B cell (primary cell): ENCODE measurements around the gene NOC4L. TPM values are rescaled to one million over a fixed set of nuclear protein-coding genes. Genes with fewer than 3 reads are reported as not detected.

ENCODE experiments used
- ATAC-seq: fragments of 200-7000 bp; cut with Tn5 transposase; one replicate; pipeline ENCODE4 v1.10.0; 2021; ENCODE audit warnings: low read depth, mild to moderate bottlenecking, moderate number of reproducible peaks, moderate library complexity
- CTCF ChIA-PET: fragments of 350-600 bp; sonication (Branson Sonifier 250); formaldehyde crosslinking; loops from one replicate; lab custom pipeline; 2021; ENCODE audit warnings: antibody characterized with exemption, inconsistent platforms; lab: Charles Lee
- POLR2A ChIA-PET: fragments of 350-600 bp; sonication (Branson Sonifier 250); formaldehyde crosslinking; loops from one replicate; lab custom pipeline; 2021; ENCODE audit warnings: antibody characterized with exemption; lab: Charles Lee
- DNase-seq: peaks from one replicate; pipeline ENCODE4 v3.0.0; 2013
- H2AFZ ChIP-seq: 2 replicates; pipeline ENCODE4 v1.6.1; 2012; ENCODE audit warnings: mild to moderate bottlenecking, low read depth, low read length; ENCODE audit not compliant: insufficient read depth, poor library complexity, severe bottlenecking
- H3K27ac ChIP-seq, 2 donors: 1 replicate in 1 of 2; 2 replicates in 1 of 2; pipeline ENCODE4 v1.5.1; 2012 to 2013; ENCODE audit warnings: low read length in 2 of 2, mild to moderate bottlenecking in 2 of 2, moderate library complexity in 1 of 2
- H3K27me3 ChIP-seq, 4 experiments: fragments of 200-600 bp in 1 of 4; sonication (generic) in 1 of 4; replicated peaks in 1 of 4; 1 replicate in 2 of 4; 2 replicates in 2 of 4; pipeline versions ENCODE4 v1.6.1 to v1.7.0; 2013 to 2016; ENCODE audit warnings: low read length in 3 of 4, mild to moderate bottlenecking in 2 of 4, mixed read lengths in 1 of 4, moderate library complexity in 1 of 4; ENCODE audit not compliant: insufficient read depth in 4 of 4, control insufficient read depth in 3 of 4; ENCODE audit errors: control extremely low read depth in 1 of 4
- H3K36me3 ChIP-seq, 2 experiments: replicated peaks in 1 of 2; 1 replicate in 1 of 2; 2 replicates in 1 of 2; pipeline versions ENCODE4 v1.6.1 to v1.7.1; 2013; ENCODE audit warnings: low read length in 1 of 2; ENCODE audit not compliant: insufficient read depth in 2 of 2, control insufficient read depth in 1 of 2; ENCODE audit errors: control extremely low read depth in 1 of 2, extremely low read depth in 1 of 2
- H3K4me1 ChIP-seq, 2 donors: fragments of 200-600 bp in 1 of 2; sonication (generic) in 1 of 2; 1 replicate in 1 of 2; 2 replicates in 1 of 2; pipeline versions ENCODE4 v1.5.1 to v1.6.1; 2013 to 2017; ENCODE audit warnings: low read length in 2 of 2; ENCODE audit not compliant: control insufficient read depth in 2 of 2, insufficient read depth in 2 of 2
- H3K4me2 ChIP-seq: replicated peaks from 2 replicates; pipeline ENCODE3; 2012; ENCODE audit warnings: mild to moderate bottlenecking, low read depth, low read length; ENCODE audit not compliant: poor library complexity, severe bottlenecking
- H3K4me3 ChIP-seq, 5 experiments: fragments of 200-600 bp in 1 of 5; sonication (generic) in 1 of 5; 1 replicate in 3 of 5; 2 replicates in 2 of 5; pipeline versions ENCODE4 v1.5.1 to v1.7.0; 2011 to 2016; ENCODE audit warnings: low read length in 4 of 5, mild to moderate bottlenecking in 4 of 5, low read depth in 2 of 5, control low read depth in 1 of 5, moderate library complexity in 1 of 5; ENCODE audit not compliant: insufficient read depth in 1 of 5; ENCODE audit errors: control extremely low read depth in 1 of 5, extremely low read depth in 1 of 5
- H3K79me2 ChIP-seq: fragments of 200-600 bp; sonication (generic); one replicate; pipeline ENCODE4 v1.6.0; 2016; ENCODE audit warnings: low read length; ENCODE audit not compliant: control insufficient read depth, insufficient read depth
- H3K9ac ChIP-seq: fragments of 200-600 bp; sonication (generic); 2 replicates; pipeline ENCODE4 v1.6.1; 2017; ENCODE audit warnings: mild to moderate bottlenecking, low read length, moderate library complexity
- H3K9me3 ChIP-seq, 3 donors: one replicate each; pipeline versions ENCODE4 v1.6.1 to v1.7.1; 2013; ENCODE audit warnings: low read length in 2 of 3; ENCODE audit not compliant: control insufficient read depth in 2 of 3, insufficient read depth in 1 of 3; ENCODE audit errors: control extremely low read depth in 1 of 3
- H4K20me1 ChIP-seq: 2 replicates; pipeline ENCODE4 v1.6.0; 2012; ENCODE audit warnings: mild to moderate bottlenecking, low read length; ENCODE audit not compliant: insufficient read depth, control insufficient read depth, poor library complexity, severe bottlenecking
- H3K27ac Mint-ChIP-seq: one replicate; pipeline ENCODE4 v1.8.0; 2021; ENCODE audit warnings: mixed read lengths
- H3K27me3 Mint-ChIP-seq: one replicate; pipeline ENCODE4 v1.8.0; 2021; ENCODE audit warnings: mixed read lengths
- H3K4me1 Mint-ChIP-seq: one replicate; pipeline ENCODE4 v1.8.0; 2021; ENCODE audit warnings: mixed read lengths
- H3K4me3 Mint-ChIP-seq: one replicate; pipeline ENCODE4 v1.8.0; 2021; ENCODE audit warnings: mixed read lengths
- H3K9me3 Mint-ChIP-seq: one replicate; pipeline ENCODE4 v1.8.0; 2022; ENCODE audit warnings: mixed read lengths; ENCODE audit not compliant: insufficient read depth
- EZH2 ChIP-seq: IDR thresholded peaks from 2 replicates; pipeline ENCODE4 v1.6.1; 2012; ENCODE audit warnings: borderline replicate concordance, low read depth, mild to moderate bottlenecking, moderate library complexity, low read length; ENCODE audit not compliant: insufficient read depth, poor library complexity, severe bottlenecking
- WGBS: methylation state at CpG from one replicate; pipeline ENCODE4 v1.1.5; 2013; ENCODE audit warnings: missing lambda C conversion rate; ENCODE audit not compliant: insufficient coverage; 5-methylcytosine and 5-hydroxymethylcytosine counted together
- intact Hi-C: fragments of 100-400 bp; cut with micrococcal nuclease; formaldehyde crosslinking; loops from one replicate; pipeline ENCODE4 v1.10.0; 2022
- polyA plus RNA-seq: library from polyadenylated mRNA; depleted of rRNA; stranded (reverse); fragments of >200 nt; gene quantifications from 2 replicates; pipeline ENCODE4 v1.2.3, GENCODE V29; 2012
- total RNA-seq, 2 donors: library from RNA; stranded (reverse); fragments of 120-200 nt in 1 of 2; gene quantifications; 1 replicate in 1 of 2; 2 replicates in 1 of 2; pipeline versions ENCODE4 v1.2.3 to v1.2.4, GENCODE V29; 2013 to 2022
- TF ChIP-seq, protein P1 (sequence below): fragments of 200-600 bp; IDR thresholded peaks from one replicate; pipeline ENCODE4 v1.8.0; 2022; ENCODE audit warnings: antibody characterized with exemption, mild to moderate bottlenecking

NOC4L gene
- total and polyA plus RNA-seq, 2 donors (not counting 1 experiment from before 2014, with no cell fraction given) = 13.1 to 21.9 TPM

DNA sequence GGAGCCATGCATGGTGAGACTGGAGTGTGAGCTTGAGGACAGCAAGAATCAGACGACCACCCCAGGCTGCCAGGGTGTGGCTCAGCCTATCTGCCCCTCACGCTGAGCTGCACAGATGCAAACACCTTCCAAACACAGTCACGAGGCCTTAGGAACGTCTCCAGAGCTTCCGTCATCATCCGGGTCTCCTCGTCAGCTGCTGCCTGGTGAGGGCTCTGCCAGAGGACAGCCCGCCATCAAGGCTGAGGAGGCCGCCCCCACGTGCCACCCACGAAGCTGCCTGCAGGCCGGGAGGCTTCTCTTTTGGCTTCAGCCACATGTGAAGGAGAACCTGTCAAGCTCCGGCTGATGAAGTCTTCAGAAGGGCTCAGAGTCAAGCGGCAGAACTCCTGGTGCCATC lies 13.6 kb upstream of the NOC4L start:
- ChIA-PET CTCF (interaction anchor here (0.6 to 1.5 kb wide), 2 partner anchors 23 to 385 kb away, joined by 3 read pairs; no protein-coding TSS in a partner anchor), POLR2A (no interaction called here)
- peaks cover 0 to 21% of the 10 kb centered on the region in 2 experiments for H3K36me3 ChIP-seq
- no peak overlapping the region for H3K4me2 ChIP-seq
- Mint-ChIP-seq H3K27me3 (no peaks in the 10 kb centered on the region), H3K4me3 (no peak overlapping the region), H3K9me3 (peaks cover 2% of the 10 kb centered on the region), H3K4me1 (no peaks in the 10 kb centered on the region), H3K27ac (no peak overlapping the region)
- DNase-seq (no peak), ATAC-seq (no peak)
- intact Hi-C loops = no loop called here
- H3K4me3 ChIP-seq = no peak overlapping the region
- H4K20me1 ChIP-seq = no peaks in the 10 kb centered on the region
- H3K27me3 ChIP-seq = no peaks in the 10 kb centered on the region
- H3K79me2 ChIP-seq = no peaks in the 10 kb centered on the region
- H3K4me1 ChIP-seq = no peaks in the 10 kb centered on the region
- TF ChIP-seq, protein P1, sequence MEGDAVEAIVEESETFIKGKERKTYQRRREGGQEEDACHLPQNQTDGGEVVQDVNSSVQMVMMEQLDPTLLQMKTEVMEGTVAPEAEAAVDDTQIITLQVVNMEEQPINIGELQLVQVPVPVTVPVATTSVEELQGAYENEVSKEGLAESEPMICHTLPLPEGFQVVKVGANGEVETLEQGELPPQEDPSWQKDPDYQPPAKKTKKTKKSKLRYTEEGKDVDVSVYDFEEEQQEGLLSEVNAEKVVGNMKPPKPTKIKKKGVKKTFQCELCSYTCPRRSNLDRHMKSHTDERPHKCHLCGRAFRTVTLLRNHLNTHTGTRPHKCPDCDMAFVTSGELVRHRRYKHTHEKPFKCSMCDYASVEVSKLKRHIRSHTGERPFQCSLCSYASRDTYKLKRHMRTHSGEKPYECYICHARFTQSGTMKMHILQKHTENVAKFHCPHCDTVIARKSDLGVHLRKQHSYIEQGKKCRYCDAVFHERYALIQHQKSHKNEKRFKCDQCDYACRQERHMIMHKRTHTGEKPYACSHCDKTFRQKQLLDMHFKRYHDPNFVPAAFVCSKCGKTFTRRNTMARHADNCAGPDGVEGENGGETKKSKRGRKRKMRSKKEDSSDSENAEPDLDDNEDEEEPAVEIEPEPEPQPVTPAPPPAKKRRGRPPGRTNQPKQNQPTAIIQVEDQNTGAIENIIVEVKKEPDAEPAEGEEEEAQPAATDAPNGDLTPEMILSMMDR = no peak
- no peak overlapping the region for H2AFZ ChIP-seq
- H3K27ac ChIP-seq = no peak overlapping the region
- peaks cover 0 to 3% (median 0%) of the 10 kb centered on the region in 3 donors for H3K9me3 ChIP-seq
- WGBS = 97% methylated on average over 14 of the region's 14 CpGs
- H3K9ac ChIP-seq = no peak overlapping the region

GRCh38 chr12:132131229-132131628 lies 13.0 kb upstream of the NOC4L start:
- H3K9ac ChIP-seq = no peak overlapping the region
- WGBS = 98% methylated on average over 10 of the region's 14 CpGs
- CTCF ChIA-PET = interaction anchor here (0.6 kb wide), 1 partner anchor 385 kb away, joined by 3 read pairs; no protein-coding TSS in a partner anchor

More at GRCh38 chr12:132131229-132131628, 13.0 kb upstream of the NOC4L start:
- no peak overlapping the region for H3K27ac Mint-ChIP-seq
- Histone ChIP-seq H3K27me3 (no peaks in the 10 kb centered on the region), H3K4me2 (no peak overlapping the region), H3K36me3 (peaks cover 0 to 16% of the 10 kb centered on the region in 2 experiments), H3K4me3 (no peak overlapping the region), H3K9me3 (peaks cover 0 to 3% (median 0%) of the 10 kb centered on the region in 3 donors), H3K27ac (no peak overlapping the region), H3K79me2 (no peaks in the 10 kb centered on the region), H3K4me1 (no peaks in the 10 kb centered on the region), H2AFZ (no peak overlapping the region), H4K20me1 (no peaks in the 10 kb centered on the region)
- POLR2A ChIA-PET = no interaction called here
- peaks cover 2% of the 10 kb centered on the region for H3K9me3 Mint-ChIP-seq
- ATAC-seq (no peak), DNase-seq (no peak)
- H3K4me1 Mint-ChIP-seq = no peaks in the 10 kb centered on the region
- TF ChIP-seq, protein P1 = no peak
- no peak for TF ChIP-seq EZH2
- intact Hi-C loops = no loop called here
- H3K27me3 Mint-ChIP-seq = no peaks in the 10 kb centered on the region
- no peak overlapping the region for H3K4me3 Mint-ChIP-seq
